Skin epidermis (tissue), 12 donors: ENCODE data around the gene FGF16.
"Not testable (repeated sequence)": the region's sequence is repeated elsewhere in the genome, so short reads cannot be mapped to it uniquely, and the experiment has no call there.

Source experiments
- H3K27ac ChIP-seq, 21 experiments: fragments of 200-600 bp; sonication (generic) in 11 of 21; one replicate each; pipeline ENCODE4 v1.5.0; 2020; ENCODE audit warnings: mild to moderate bottlenecking in 3 of 21, inconsistent platforms in 2 of 21, moderate library complexity in 2 of 21
- H3K4me3 ChIP-seq, 7 experiments: fragments of 200-600 bp; sonication (generic) in 2 of 7; one replicate each; pipeline ENCODE4 v1.5.0; 2020; ENCODE audit warnings: inconsistent platforms in 2 of 7, mild to moderate bottlenecking in 2 of 7, moderate library complexity in 1 of 7

Gene FGF16

GRCh38 chrX:77446908-77447652 lies at the start of gene FGF16:
FGF16 (plus strand) TSS chrX:77447389; CDS start chrX:77447675, 286 bp downstream.
- H3K4me3 ChIP-seq, result peak within 1 kb of the TSS in 3 of 7 experiments; percentile 7 to 30 (median 12)
- no peak within 1 kb of the TSS for H3K27ac ChIP-seq

- H3K4me3 ChIP-seq, result no peak overlapping the region
- no peak overlapping the region for H3K27ac ChIP-seq
These were observed 48.7 kb upstream of the FGF16 start for GRCh38 chrX:77398330-77398954.

DNA sequence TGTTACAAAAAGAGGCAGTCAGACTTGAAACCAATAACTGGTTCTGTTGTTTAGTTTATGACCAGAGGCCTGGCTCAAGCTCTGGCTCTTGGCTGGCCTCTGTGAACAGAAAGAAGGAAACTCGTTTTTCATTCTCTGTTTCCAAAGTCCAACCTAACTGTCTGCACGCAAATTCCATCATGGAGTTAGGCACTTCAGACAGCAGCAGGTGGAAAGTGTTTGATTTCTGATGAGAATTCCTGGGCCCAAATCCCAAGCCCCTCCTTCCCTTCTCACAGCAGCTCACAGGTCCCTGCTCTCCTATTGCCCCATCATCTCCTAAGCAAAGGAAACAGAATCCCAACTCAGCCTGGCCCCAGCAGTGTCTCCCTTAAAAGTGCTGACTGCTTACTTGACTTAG lies 42.8 kb upstream of the FGF16 start:
- no peak overlapping the region for H3K27ac ChIP-seq

DNA sequence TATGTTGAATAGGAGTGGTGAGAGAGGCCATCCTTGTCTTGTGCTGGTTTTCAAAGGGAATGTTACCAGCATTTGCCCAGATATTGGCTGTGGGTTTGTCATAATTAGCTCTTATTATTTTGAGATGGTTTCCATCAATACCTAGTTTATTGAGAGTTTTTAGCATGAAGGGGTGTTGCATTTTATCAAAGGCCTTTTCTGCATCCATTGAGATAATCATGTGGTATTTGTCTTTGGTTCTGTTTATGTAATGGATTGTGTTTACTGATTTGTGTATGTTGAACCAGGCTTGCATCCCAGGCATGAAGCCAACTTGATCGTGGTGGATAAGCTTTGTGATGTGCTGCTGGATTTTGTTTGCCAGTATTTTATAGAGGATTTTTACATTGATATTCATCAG lies 39.4 kb upstream of the FGF16 start:
- not testable (repeated sequence) for H3K27ac ChIP-seq, H3K4me3 ChIP-seq

More for the DNA sequence above, 42.8 kb upstream of the FGF16 start:
- H3K4me3 ChIP-seq, result no peak overlapping the region

DNA sequence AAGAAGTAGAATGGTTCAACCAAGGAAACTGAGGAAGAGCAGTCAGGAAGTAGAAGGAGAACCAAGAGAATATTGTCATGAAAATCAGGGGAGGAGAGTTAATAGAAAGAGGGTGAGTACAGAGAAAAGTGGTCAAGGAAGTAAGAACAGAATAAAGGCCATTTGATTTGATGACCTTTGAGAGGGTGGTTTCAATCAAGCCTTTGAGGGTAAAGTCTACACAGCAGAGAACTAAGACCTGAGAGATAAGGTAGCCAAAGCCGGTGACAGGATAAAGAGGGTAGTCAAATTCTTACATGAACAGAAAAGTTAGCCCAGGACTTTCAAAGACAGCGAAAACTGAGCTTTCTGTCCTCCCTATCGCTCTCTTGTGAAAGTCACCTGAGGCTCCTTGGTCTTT lies 34.6 kb upstream of the FGF16 start:
- no peak overlapping the region for H3K4me3 ChIP-seq
- no peak overlapping the region for H3K27ac ChIP-seq

DNA sequence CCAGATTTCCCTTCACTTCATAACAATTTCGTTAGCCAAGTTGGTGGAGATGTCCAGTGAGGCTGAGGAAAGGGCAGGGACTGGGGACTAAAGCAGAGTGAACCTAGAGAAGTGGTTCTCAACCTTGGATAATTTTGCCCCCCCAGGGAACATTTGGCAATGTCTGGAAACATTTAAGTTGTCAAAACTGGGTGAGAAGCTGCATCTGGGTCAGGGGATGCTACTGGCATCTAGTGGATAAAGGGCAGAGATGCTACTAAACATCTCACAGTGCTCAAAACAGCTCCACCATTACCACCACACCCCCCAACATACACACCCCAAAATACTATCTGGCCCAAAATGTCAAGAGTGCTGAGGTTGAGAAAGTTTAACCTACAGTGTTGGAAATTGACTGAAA lies 32.0 kb upstream of the FGF16 start:
- Histone ChIP-seq H3K4me3 (no peak overlapping the region), H3K27ac (no peak overlapping the region)

DNA sequence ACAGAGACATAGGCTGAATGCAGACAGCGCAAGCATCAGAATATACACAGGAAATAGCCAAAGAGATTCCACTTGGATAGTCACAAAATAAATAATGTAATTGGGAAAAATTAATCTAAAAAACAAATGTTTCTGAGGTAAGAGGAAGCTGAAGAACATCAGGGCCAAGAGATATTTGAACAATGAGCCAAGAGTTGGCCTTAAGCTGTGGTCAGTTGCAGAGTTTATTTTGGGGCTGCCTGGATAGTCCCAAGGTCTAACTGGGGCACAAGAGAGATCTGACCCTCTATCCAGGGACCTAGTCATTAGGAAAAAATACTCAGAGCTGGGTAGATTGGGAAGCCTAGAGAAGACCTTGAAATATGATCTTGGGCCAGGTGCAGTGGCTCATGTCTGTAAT lies 31.3 kb upstream of the FGF16 start:
- no peak overlapping the region for H3K27ac ChIP-seq
- H3K4me3 ChIP-seq, result no peak overlapping the region

GRCh38 chrX:77422891-77423648 lies 24.1 kb upstream of the FGF16 start:
- peak overlapping the region in 1 of 21 experiments; percentile 50 for H3K27ac ChIP-seq
- no peak overlapping the region for H3K4me3 ChIP-seq

DNA sequence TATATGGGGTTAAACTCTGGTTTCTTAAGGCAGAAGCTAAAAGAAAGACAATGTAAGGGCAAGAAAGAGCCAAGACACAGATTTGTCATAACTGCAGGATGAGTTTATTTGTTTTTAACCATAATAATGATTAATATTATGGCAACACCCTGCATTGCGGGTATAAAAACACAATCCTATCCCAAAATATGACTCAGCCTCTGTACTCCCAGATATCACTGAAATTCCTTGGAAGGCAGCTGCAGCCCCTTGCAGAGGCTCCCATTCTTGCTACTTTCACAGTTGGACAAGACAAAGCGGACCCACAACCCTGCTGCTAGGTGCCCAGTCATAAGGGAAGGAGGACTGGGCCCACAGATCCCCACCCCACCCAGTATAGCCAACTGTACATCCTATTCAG lies 20.4 kb upstream of the FGF16 start:
- H3K27ac ChIP-seq, result peak overlapping the region in 1 of 21 experiments; percentile 21
- no peak overlapping the region for H3K4me3 ChIP-seq

DNA sequence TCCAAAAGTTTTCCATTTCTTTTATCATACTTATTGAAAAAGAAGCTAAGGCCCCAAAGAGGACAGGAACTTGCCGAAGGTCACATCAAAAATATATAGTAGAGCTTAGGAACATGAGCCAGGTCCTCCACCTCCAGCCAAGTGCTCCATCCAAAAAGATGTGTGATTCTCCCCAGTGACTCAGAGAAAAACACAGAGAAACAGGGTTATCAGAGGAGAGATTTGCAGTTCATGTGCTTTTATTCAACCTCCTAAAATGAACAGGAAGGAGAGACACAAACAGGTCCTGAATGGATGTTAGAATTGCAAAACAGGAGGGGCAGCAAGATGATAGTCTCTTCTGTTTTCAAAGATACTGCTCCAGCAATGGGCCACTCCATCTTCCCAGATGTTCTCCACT lies 19.6 kb upstream of the FGF16 start:
- H3K27ac ChIP-seq, result no peak overlapping the region
- no peak overlapping the region for H3K4me3 ChIP-seq

- Histone ChIP-seq H3K27ac (no peak overlapping the region), H3K4me3 (no peak overlapping the region)
These were observed 18.6 kb upstream of the FGF16 start for GRCh38 chrX:77428551-77428950.

GRCh38 chrX:77431227-77431626 lies 16.0 kb upstream of the FGF16 start:
- H3K27ac ChIP-seq, result no peak overlapping the region
- H3K4me3 ChIP-seq, result no peak overlapping the region

GRCh38 chrX:77433001-77433400 lies 14.2 kb upstream of the FGF16 start:
- no peak overlapping the region for H3K4me3 ChIP-seq

DNA sequence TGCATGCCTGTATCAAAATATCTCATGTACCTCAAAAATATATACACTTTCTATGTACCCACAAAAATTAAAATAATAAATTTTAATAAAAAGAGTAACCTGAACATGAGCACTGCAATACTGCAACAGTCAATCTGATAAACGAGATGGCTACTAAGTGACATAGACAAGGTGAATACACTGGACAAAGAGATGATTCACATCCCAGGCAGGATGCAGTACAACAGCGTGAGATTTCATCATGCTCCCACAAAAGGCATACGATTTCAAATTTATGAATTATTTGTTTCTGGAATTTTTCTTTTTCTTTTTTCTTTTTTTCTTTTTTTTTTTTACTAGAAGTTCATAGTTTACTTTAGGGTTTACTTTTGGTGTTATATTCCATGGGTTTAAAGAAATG lies 12.2 kb upstream of the FGF16 start:
- Histone ChIP-seq H3K27ac (no peak overlapping the region), H3K4me3 (no peak overlapping the region)

More at GRCh38 chrX:77433001-77433400, 14.2 kb upstream of the FGF16 start:
- H3K27ac ChIP-seq, result no peak overlapping the region

DNA sequence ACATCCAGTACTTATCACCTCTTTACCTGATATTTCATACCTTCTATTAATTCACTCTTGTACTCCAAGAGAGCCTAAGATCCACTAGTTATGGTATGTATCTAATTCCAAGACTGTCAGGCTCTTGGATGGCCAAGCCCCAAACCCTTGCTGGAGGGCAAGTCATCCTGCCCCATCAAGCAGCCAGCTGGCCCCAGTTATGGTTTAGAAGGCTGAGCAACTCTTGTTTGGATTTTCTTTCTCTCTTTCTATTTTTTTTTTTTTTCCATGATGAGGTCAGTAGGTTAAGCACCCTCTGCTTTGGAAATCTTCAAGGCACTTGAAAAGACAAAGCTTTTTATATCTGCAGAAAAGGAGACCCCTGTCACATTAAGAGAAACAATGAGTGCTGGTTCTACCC lies 10.9 kb upstream of the FGF16 start:
- Histone ChIP-seq H3K27ac (no peak overlapping the region), H3K4me3 (no peak overlapping the region)

DNA sequence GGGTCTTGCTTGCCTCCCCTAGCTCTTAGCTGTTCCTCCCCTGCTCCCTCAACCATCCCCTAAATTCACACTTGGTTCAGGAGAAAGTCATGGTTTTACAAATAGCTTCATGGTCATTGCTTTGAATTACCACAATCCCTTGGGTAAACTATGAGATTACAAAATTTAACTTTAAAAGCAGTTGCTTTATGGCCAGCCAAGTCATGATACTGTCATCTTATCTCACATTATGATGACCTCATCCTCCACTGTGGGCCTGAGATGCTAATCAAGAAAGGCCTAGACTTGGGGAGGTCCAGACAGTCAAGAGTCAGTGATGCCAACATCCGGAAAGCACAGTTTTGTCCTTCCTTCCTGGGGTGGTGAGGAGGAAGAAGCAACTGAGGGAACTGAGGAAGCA lies 10.5 kb upstream of the FGF16 start:
- no peak overlapping the region for H3K27ac ChIP-seq
- no peak overlapping the region for H3K4me3 ChIP-seq

DNA sequence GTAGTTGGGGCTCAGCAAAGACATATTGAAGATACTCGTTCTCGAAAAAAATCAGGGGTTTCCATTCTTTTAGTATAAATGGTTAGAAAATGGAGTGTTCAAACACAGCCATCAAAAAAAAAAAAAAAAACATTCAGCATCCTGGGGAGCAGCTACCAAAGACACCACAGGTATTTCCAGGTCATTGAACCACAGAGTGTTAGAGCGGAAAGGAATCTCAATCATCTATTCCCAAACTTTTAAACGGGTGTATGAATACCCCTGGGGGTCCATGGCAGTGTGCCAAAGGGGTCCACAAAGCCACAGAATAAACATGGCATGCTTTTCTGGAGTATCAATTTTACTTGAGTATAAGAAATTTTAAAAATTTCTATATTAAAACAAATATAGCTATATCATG lies 6.9 kb upstream of the FGF16 start:
- Histone ChIP-seq H3K27ac (no peak overlapping the region), H3K4me3 (no peak overlapping the region)

GRCh38 chrX:77441033-77441432 lies 6.2 kb upstream of the FGF16 start:
- Histone ChIP-seq H3K4me3 (no peak overlapping the region), H3K27ac (no peak overlapping the region)

DNA sequence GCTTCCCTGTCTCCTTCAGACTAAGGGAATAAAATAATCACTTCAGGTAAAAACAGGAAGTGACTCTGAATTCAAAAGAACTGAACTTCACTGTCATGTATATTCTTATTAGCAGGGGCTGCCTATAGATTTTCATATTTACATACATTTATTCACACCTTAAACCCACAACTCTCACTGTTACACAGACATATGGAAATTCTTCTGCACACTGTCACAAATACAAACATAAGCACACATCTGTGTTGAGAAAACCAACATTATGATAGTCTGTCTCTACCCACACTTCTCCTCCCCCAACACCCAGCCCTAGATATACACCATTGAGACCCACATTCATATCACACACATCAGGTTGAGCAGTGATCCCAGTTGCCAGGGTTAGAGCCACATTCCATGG lies 5.7 kb upstream of the FGF16 start:
- no peak overlapping the region for H3K4me3 ChIP-seq

DNA sequence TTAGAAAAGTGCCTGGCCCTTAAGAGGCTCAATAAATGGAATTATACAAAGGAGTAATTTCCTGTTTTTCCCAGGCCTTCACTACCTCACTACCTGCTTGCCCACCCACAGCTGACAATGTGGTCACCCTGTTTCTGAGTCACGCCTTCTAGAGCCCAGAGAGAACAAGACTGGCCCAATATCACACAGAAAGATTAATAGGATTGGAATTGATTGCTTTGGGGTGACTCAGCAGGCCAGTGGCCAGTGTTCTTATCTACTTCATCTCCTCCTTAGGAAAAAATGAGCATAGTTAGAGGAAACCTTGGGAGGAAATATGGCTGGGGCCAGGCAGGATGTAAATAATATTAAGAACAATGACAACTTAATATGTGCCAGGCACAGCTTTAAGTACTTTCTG lies 4.5 kb upstream of the FGF16 start:
- Histone ChIP-seq H3K4me3 (no peak overlapping the region), H3K27ac (no peak overlapping the region)

More for the DNA sequence above, 5.7 kb upstream of the FGF16 start:
- H3K27ac ChIP-seq, result no peak overlapping the region

DNA sequence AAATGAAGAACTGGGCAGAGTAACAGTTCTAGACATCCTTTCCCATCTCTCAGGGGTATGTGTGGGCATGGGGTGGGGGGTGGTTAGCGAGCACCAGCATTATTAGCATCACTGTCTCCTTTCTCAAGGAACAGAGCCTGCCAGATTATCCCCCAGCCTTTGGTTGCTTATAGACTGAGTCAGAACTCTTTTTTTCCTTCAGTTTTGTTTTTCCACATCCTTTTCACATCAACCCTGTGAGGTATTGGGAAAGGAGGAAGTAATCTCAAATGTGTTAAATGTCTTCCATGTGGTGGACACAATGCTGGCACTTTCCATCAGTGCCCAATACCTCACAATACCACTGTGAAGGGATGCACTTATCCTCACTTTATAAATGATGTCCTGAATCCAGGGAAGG lies 3.1 kb upstream of the FGF16 start:
- no peak overlapping the region for H3K27ac ChIP-seq

More for the DNA sequence above, 3.1 kb upstream of the FGF16 start:
- H3K4me3 ChIP-seq, result no peak overlapping the region
